ENCODE results near the gene RDX.
"Not testable (repeated sequence)": the region's sequence is repeated elsewhere in the genome, so short reads cannot be mapped to it uniquely, and the experiment has no call there.

The RDX gene

DNA sequence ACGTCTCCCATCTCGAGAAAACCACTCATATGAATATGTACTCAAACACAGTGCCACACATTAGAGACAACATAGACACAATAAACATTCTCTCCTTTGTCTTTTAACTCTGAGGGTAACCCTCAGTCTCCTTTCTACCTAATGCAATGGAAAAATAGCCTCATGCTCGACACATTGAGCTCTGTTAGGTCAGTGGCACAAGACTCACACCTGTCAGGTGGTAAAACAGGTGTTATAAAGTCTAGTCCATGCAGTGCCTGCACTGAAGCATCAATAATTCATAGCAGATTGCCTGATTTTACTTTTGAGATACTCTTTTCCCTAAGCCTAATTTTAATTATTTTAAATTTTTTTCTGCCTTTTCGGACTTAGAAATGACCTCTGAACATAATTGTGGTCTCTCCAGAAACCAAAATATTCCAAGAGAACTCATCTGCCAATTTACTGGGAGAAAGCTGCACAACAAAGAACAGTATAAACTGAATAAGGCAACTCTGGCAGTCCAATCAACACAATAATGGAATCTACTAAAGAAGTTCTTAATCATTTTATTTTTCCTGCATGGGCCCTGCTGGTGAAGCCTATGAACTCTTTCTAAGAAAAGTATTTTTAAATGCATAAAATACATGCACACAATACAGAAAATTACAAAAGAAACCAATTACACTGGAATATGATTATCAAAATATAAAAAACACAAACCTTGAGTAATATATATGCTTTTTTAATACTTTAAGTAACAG lies 9.9 kb downstream of the RDX start:
- DNase-seq (ENCODE audit: extremely low read depth, insufficient read length) = no peak
- Histone ChIP-seq H3K4me3 (replicated peaks; ENCODE audit: low read depth, low read length) (no peak overlapping the region), H3K36me3 (ENCODE audit: control insufficient read depth, insufficient read depth, low read length) (no peaks in the 10 kb centered on the region), H3K27me3 (replicated peaks; ENCODE audit: control insufficient read depth, insufficient read depth, low read length) (no peaks in the 10 kb centered on the region)
- TF ChIP-seq, protein P1, sequence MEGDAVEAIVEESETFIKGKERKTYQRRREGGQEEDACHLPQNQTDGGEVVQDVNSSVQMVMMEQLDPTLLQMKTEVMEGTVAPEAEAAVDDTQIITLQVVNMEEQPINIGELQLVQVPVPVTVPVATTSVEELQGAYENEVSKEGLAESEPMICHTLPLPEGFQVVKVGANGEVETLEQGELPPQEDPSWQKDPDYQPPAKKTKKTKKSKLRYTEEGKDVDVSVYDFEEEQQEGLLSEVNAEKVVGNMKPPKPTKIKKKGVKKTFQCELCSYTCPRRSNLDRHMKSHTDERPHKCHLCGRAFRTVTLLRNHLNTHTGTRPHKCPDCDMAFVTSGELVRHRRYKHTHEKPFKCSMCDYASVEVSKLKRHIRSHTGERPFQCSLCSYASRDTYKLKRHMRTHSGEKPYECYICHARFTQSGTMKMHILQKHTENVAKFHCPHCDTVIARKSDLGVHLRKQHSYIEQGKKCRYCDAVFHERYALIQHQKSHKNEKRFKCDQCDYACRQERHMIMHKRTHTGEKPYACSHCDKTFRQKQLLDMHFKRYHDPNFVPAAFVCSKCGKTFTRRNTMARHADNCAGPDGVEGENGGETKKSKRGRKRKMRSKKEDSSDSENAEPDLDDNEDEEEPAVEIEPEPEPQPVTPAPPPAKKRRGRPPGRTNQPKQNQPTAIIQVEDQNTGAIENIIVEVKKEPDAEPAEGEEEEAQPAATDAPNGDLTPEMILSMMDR (IDR thresholded peaks at IDR 0.05; ENCODE audit: insufficient read depth, low read length, poor library complexity, severe bottlenecking) = no peak

DNA sequence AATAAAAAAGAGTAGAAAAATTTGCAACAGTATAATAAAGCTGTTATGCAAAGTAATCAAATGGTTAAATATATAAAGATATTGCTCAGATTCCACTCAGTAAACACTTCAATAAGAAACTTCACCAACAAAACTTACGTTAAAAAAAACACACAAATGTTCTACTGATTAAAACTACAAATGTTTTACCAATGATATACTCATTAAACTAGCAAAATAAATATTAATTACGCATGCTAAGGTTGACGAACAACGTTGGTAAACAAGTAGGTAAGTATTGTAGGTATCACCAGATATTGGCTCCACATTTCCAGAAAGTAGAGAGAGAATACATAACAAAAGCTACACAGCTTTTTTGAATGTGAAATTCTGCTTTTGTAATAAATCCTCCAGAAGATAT lies 12.6 kb downstream of the RDX start:
- no peak for DNase-seq (ENCODE audit: extremely low read depth, insufficient read length)
- TF ChIP-seq, protein P1 (IDR thresholded peaks at IDR 0.05; ENCODE audit: insufficient read depth, low read length, poor library complexity, severe bottlenecking) = no peak
- H3K27me3 ChIP-seq (replicated peaks; ENCODE audit: control insufficient read depth, insufficient read depth, low read length) = no peaks in the 10 kb centered on the region
- peaks cover 2% of the 10 kb centered on the region; the same call in 1 of the 2 replicates for H3K36me3 ChIP-seq (ENCODE audit: control insufficient read depth, insufficient read depth, low read length)
- no peak overlapping the region for H3K4me3 ChIP-seq (replicated peaks; ENCODE audit: low read depth, low read length)

DNA sequence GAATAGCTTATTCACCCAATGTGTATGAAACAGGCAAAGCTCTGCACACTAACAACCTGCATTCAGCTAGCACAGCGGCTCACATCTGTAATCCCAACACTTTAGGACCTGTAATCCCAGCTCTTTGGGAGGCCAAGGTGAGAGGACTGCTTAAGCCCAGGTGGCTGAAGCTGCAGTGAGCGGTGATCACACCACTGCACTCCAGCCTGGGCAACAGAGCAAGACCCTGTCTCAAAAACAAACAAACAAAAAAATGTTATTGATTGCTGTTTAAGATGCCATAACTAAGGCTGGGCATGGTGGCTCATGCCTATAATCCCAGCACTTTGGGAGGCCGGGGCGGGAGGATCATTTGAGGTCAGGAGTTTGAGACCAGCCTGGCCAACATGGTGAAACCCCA lies 15.8 kb downstream of the RDX start:
- not testable (repeated sequence) for H3K36me3 ChIP-seq (ENCODE audit: control insufficient read depth, insufficient read depth, low read length); DNase-seq (ENCODE audit: extremely low read depth, insufficient read length); H3K27me3 ChIP-seq (replicated peaks; ENCODE audit: control insufficient read depth, insufficient read depth, low read length); H3K4me3 ChIP-seq (replicated peaks; ENCODE audit: low read depth, low read length)

DNA sequence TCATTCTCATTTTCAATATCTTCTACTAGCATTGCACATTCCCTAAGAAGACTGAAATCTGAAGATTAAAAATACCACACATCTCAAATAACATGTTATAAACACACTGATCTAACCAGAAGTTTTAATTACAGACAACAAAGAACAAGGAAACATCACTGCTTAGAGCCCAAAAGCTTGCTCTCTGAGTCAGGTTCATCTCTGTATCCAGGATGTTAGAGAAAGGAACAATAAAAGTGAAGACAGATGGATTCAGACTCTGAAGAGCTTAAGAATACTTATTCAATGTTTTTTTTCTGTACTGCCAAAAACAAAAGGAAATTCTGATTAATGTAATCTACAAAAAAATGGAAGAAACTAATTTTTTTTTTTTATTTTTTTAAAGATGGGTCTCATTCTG lies 16.5 kb downstream of the RDX start:
- Histone ChIP-seq H3K36me3 (ENCODE audit: control insufficient read depth, insufficient read depth, low read length) (peaks cover 2% of the 10 kb centered on the region; the same call in 1 of the 2 replicates), H3K4me3 (replicated peaks; ENCODE audit: low read depth, low read length) (no peak overlapping the region), H3K27me3 (replicated peaks; ENCODE audit: control insufficient read depth, insufficient read depth, low read length) (no peaks in the 10 kb centered on the region)
- TF ChIP-seq, protein P1 (IDR thresholded peaks at IDR 0.05; ENCODE audit: insufficient read depth, low read length, poor library complexity, severe bottlenecking) = no peak
- no peak for DNase-seq (ENCODE audit: extremely low read depth, insufficient read length)

DNA sequence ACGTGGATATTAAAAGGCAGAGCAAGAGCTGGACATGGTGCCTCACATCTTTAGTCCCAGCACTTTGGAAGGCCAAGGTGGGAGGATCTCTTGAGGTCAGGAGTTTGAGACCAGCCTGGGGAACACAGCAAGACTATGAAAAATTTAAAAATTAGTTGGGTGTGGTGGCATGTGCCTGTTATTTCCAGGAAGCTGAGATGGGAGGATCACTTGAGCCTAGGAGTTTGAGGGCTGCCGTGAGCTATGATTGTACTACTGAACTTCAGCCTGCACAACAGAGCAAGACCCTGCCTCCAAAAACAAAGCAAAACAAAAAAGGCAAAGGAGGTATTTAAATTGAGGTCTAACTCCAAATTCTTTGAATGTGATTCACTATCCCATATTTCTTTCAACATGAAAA lies 23.5 kb downstream of the RDX start:
- DNase-seq (ENCODE audit: extremely low read depth, insufficient read length) = no peak
- H3K27me3 ChIP-seq (replicated peaks; ENCODE audit: control insufficient read depth, insufficient read depth, low read length) = no peaks in the 10 kb centered on the region
- H3K4me3 ChIP-seq (replicated peaks; ENCODE audit: low read depth, low read length) = no peak overlapping the region
- peaks cover 6% of the 10 kb centered on the region for H3K36me3 ChIP-seq (ENCODE audit: control insufficient read depth, insufficient read depth, low read length)
- TF ChIP-seq, protein P1 (IDR thresholded peaks at IDR 0.05; ENCODE audit: insufficient read depth, low read length, poor library complexity, severe bottlenecking) = no peak

DNA sequence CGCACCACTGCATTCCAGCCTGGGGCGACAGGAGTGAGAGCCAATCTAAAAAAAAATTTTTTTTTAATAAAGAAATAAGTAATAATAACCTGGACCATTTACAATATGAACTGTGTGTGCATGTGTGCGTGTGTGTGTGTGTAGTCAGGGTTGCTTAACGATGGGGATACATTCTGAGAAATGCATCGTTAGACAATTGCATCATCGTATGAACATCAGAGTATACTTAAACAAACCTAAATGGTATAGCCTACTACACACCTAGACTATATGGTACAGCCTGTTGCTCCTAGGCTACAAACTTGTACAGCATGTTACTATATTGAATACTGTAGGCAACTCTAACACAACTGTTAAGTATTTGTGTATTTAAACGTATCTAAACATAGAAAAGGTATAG lies 26.4 kb downstream of the RDX start:
- H3K27me3 ChIP-seq (replicated peaks; ENCODE audit: control insufficient read depth, insufficient read depth, low read length) = no peaks in the 10 kb centered on the region
- peaks cover 6% of the 10 kb centered on the region for H3K36me3 ChIP-seq (ENCODE audit: control insufficient read depth, insufficient read depth, low read length)
- DNase-seq (ENCODE audit: extremely low read depth, insufficient read length) = no peak
- no peak overlapping the region for H3K4me3 ChIP-seq (replicated peaks; ENCODE audit: low read depth, low read length)
- TF ChIP-seq, protein P1 (IDR thresholded peaks at IDR 0.05; ENCODE audit: insufficient read depth, low read length, poor library complexity, severe bottlenecking) = no peak
